ENCODE measurements around the gene TPX2.

DNA sequence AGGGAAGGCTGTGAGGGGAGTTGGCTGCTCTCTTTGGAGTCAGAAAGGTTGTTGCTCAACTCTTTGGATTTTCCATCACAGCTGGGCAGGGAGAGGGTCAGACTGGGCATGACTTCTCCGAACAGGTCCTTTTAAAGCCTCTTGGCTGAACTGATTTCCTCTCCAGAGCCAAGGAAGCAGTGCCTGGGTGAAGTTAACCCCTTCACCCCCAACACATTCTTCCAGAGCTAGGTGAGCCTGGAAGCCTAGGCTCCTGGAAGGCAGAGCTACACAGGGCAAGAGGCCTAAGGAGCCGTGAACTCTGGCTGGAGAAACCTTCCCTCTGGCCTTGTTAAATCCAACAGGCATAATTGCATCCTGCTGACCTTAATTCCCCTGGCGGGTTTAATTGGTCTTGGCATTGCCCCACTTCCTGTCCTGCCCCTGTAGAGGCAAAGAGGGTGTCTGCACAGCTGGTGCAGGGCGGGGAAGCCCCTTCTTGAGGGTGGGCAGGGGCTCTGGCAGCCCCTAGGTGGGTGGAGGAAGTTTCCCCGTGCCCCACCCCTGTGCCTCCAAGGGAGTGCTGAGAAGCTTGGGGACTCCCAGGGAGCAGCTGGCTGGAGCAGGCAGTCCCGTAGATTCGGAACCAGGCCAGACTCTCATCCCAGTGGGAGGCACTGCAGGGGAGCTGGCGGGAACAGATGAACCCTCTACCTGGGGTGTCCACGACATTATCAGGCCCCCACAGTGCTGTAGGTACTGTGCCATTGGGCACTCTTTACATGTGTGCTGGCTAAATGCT is 76.5 kb downstream of the TPX2 start:
- no peak for TF ChIP-seq EZH2phosphoT487 (IDR thresholded peaks at IDR 0.05; ENCODE audit: insufficient read depth, low read depth)
- no peak for TF ChIP-seq EZH2 (IDR thresholded peaks at IDR 0.05; ENCODE audit: insufficient read depth, poor library complexity, severe bottlenecking)
